ENCODE results near the gene GTF2H4.
"Not testable (repeated sequence)": the region's sequence is repeated elsewhere in the genome, so short reads cannot be mapped to it uniquely, and the experiment has no call there.

GTF2H4 gene

GRCh38 chr6:30926644-30927043 is 18.6 kb downstream of the GTF2H4 start:
- DNase-seq (ENCODE audit: low read depth): no peak

- DNase-seq (ENCODE audit: low read depth): not testable (repeated sequence)
Measured at GRCh38 chr6:30927080-30927479, 19.1 kb downstream of the GTF2H4 start.

GRCh38 chr6:30928677-30929076 is 20.7 kb downstream of the GTF2H4 start:
- DNase-seq (ENCODE audit: low read depth): no peak

GRCh38 chr6:30930506-30930905 is 22.5 kb downstream of the GTF2H4 start:
- DNase-seq (ENCODE audit: low read depth): no peak

- no peak for DNase-seq (ENCODE audit: low read depth)
Measured at GRCh38 chr6:30931272-30931671, 23.3 kb downstream of the GTF2H4 start.

GRCh38 chr6:30931969-30932645 is 24.1 kb downstream of the GTF2H4 start, which contains the start of gene SFTA2:
Gene SFTA2, minus strand, starts transcription at chr6:30932170. Its CDS starts 74 bp downstream, at chr6:30932096.
- no peak for DNase-seq (ENCODE audit: low read depth)

- no peak for DNase-seq (ENCODE audit: low read depth)
Measured at GRCh38 chr6:30932665-30933365, 24.8 kb downstream of the GTF2H4 start.

GRCh38 chr6:30935018-30935417 is 27.0 kb downstream of the GTF2H4 start:
- DNase-seq (ENCODE audit: low read depth): no peak

- DNase-seq (ENCODE audit: low read depth): no peak
Measured at GRCh38 chr6:30937265-30937664, 29.3 kb downstream of the GTF2H4 start.

GRCh38 chr6:30938730-30939129 is 30.7 kb downstream of the GTF2H4 start:
- no peak for DNase-seq (ENCODE audit: low read depth)

GRCh38 chr6:30939473-30939872 is 31.5 kb downstream of the GTF2H4 start:
- DNase-seq (ENCODE audit: low read depth): no peak

- no peak for DNase-seq (ENCODE audit: low read depth)
Measured at GRCh38 chr6:30940361-30940986, 32.5 kb downstream of the GTF2H4 start, which contains the start of gene MUCL3. Gene MUCL3, plus strand, starts transcription at chr6:30940973. Its CDS starts 27 bp downstream, at chr6:30941000.

- peak; percentile 90 for DNase-seq (ENCODE audit: low read depth)
Measured at GRCh38 chr6:30942338-30943060, 34.5 kb downstream of the GTF2H4 start.

- no peak for DNase-seq (ENCODE audit: low read depth)
Measured at GRCh38 chr6:30944051-30944450, 36.0 kb downstream of the GTF2H4 start.

- DNase-seq (ENCODE audit: low read depth): no peak
Measured at GRCh38 chr6:30945281-30945680, 37.3 kb downstream of the GTF2H4 start.

- DNase-seq (ENCODE audit: low read depth): no peak
Measured at GRCh38 chr6:30947231-30947630, 39.2 kb downstream of the GTF2H4 start.

- no peak for DNase-seq (ENCODE audit: low read depth)
Measured at GRCh38 chr6:30948811-30949210, 40.8 kb downstream of the GTF2H4 start.

- no peak for DNase-seq (ENCODE audit: low read depth)
Measured at GRCh38 chr6:30951907-30952469, 44.0 kb downstream of the GTF2H4 start.

- no peak for DNase-seq (ENCODE audit: low read depth)
Measured at GRCh38 chr6:30954631-30955366, 46.8 kb downstream of the GTF2H4 start.

GRCh38 chr6:30955367-30956042 is 47.5 kb downstream of the GTF2H4 start:
- DNase-seq (ENCODE audit: low read depth): no peak

- no peak for DNase-seq (ENCODE audit: low read depth)
Measured at GRCh38 chr6:30957716-30958115, 49.7 kb downstream of the GTF2H4 start.
